Neural cell (in vitro differentiated cells): ENCODE results near the gene DPF3. TPM values are rescaled to one million over a fixed set of nuclear protein-coding genes. Genes with fewer than 3 reads are reported as not detected.

Source experiments
- H2AFZ ChIP-seq: fragments of 200-600, 300-800 bp; sonication (generic), shearing (Covaris generic); 2 replicates; pipeline ENCODE4 v1.6.0; 2014; ENCODE audit warnings: low read depth, mild to moderate bottlenecking, antibody characterized with exemption, low read length, moderate library complexity
- H3F3A ChIP-seq: fragments of 200-600 bp; shearing (Covaris generic); 2 replicates; pipeline ENCODE4 v1.6.1; 2016; ENCODE audit warnings: mild to moderate bottlenecking, moderate library complexity, mixed read lengths, antibody characterized with exemption, low read length; ENCODE audit not compliant: insufficient read depth, poor library complexity, severe bottlenecking
- H3K27ac ChIP-seq: fragments of 200-600, 300-800 bp; sonication (generic), shearing (Covaris generic); 2 replicates; pipeline ENCODE4 v1.5.1; 2014; ENCODE audit warnings: mild to moderate bottlenecking, low read length, moderate library complexity
- H3K27me3 ChIP-seq: fragments of 300-800, 200-600 bp; sonication (generic), shearing (Covaris generic); 2 replicates; pipeline ENCODE4 v1.6.0; 2014; ENCODE audit warnings: mild to moderate bottlenecking, low read depth, low read length, moderate library complexity; ENCODE audit not compliant: insufficient read depth
- H3K36me3 ChIP-seq: fragments of 300-800, 200-600 bp; sonication (generic), shearing (Covaris generic); 2 replicates; pipeline ENCODE4 v1.5.1; 2014; ENCODE audit warnings: mild to moderate bottlenecking, antibody characterized with exemption, low read length, moderate library complexity; ENCODE audit not compliant: insufficient read depth
- H3K4me2 ChIP-seq: fragments of 300-800, 200-600 bp; sonication (generic), shearing (Covaris generic); 2 replicates; pipeline ENCODE4 v1.6.0; 2014; ENCODE audit warnings: mild to moderate bottlenecking, low read length
- H3K4me3 ChIP-seq: fragments of 300-800, 200-600 bp; sonication (generic), shearing (Covaris generic); 2 replicates; pipeline ENCODE4 v1.5.1; 2014; ENCODE audit warnings: mild to moderate bottlenecking, low read length, moderate library complexity
- H3K79me2 ChIP-seq: fragments of 200-600 bp; shearing (Covaris generic); replicated peaks from 2 replicates; pipeline ENCODE4 v1.6.0; 2014; ENCODE audit warnings: mild to moderate bottlenecking, low read length, moderate library complexity; ENCODE audit not compliant: insufficient read depth
- H3K9ac ChIP-seq: fragments of 300-800, 200-600 bp; sonication (generic), shearing (Covaris generic); 2 replicates; pipeline ENCODE4 v1.6.1; 2016; ENCODE audit warnings: mild to moderate bottlenecking, low read length, mixed read lengths
- H3K9me2 ChIP-seq: fragments of 200-600 bp; shearing (Covaris generic); 2 replicates; pipeline ENCODE4 v1.6.1; 2016; ENCODE audit warnings: mild to moderate bottlenecking, low read length, mixed read lengths; ENCODE audit not compliant: insufficient read depth
- H3K9me3 ChIP-seq: fragments of 200-600, 300-800 bp; sonication (generic), shearing (Covaris generic); 2 replicates; pipeline ENCODE4 v1.6.1; 2016; ENCODE audit warnings: mild to moderate bottlenecking, mixed run types, low read length, moderate library complexity, mixed read lengths
- H4K20me1 ChIP-seq: fragments of 200-600 bp; shearing (Covaris generic); 2 replicates; pipeline ENCODE4 v1.6.1; 2016; ENCODE audit warnings: mild to moderate bottlenecking, mixed run types; ENCODE audit not compliant: insufficient read depth
- EP300 ChIP-seq: fragments of 450-650 bp; conservative IDR thresholded peaks from 2 replicates; pipeline ENCODE4 v1.6.1; 2014; ENCODE audit warnings: antibody characterized with exemption, mild to moderate bottlenecking, moderate library complexity; ENCODE audit not compliant: poor library complexity, severe bottlenecking
- EZH2 ChIP-seq: fragments of 200-600, 300-800 bp; shearing (Covaris generic), sonication (generic); IDR thresholded peaks from 2 replicates; pipeline ENCODE4 v1.6.1; 2014; ENCODE audit warnings: antibody characterized with exemption, low read length, borderline replicate concordance, mild to moderate bottlenecking; ENCODE audit not compliant: insufficient read depth, poor library complexity, severe bottlenecking
- MXI1 ChIP-seq: fragments of 450-650 bp; conservative IDR thresholded peaks from 2 replicates; pipeline ENCODE4 v1.6.1; 2014; ENCODE audit warnings: antibody characterized with exemption, mild to moderate bottlenecking; ENCODE audit not compliant: poor library complexity, severe bottlenecking
- POLR2AphosphoS5 ChIP-seq: IDR thresholded peaks from 2 replicates; pipeline ENCODE4 v1.6.1; 2012
- RAD21 ChIP-seq: fragments of 450-650 bp; conservative IDR thresholded peaks from 2 replicates; pipeline ENCODE4 v1.6.1; 2014; ENCODE audit warnings: antibody characterized with exemption, mild to moderate bottlenecking, moderate library complexity
- SMC3 ChIP-seq: fragments of 450-650 bp; conservative IDR thresholded peaks from 2 replicates; pipeline ENCODE4 v1.6.1; 2014; ENCODE audit warnings: antibody characterized with exemption, mild to moderate bottlenecking, moderate library complexity; ENCODE audit not compliant: poor library complexity
- TAF1 ChIP-seq: IDR thresholded peaks from 2 replicates; pipeline ENCODE4 v1.6.1; 2012; ENCODE audit warnings: low read depth
- polyA plus RNA-seq: library from polyadenylated mRNA; depleted of rRNA; stranded (reverse); fragments of >200 nt; gene quantifications from 2 replicates; pipeline ENCODE4 v1.2.3, GENCODE V29; 2014
- TF ChIP-seq, protein P1 (sequence below): IDR thresholded peaks from 2 replicates; pipeline ENCODE4 v1.6.1; 2012; ENCODE audit warnings: borderline replicate concordance
- TF ChIP-seq, protein P2 (sequence below): fragments of 450-650 bp; IDR thresholded peaks from 2 replicates; pipeline ENCODE4 v1.5.1; 2014; ENCODE audit warnings: antibody characterized with exemption, mild to moderate bottlenecking, moderate library complexity; ENCODE audit not compliant: poor library complexity, severe bottlenecking

The DPF3 gene
- polyA plus RNA-seq, 1 donor from 2014 or later = 2.9 TPM

DNA sequence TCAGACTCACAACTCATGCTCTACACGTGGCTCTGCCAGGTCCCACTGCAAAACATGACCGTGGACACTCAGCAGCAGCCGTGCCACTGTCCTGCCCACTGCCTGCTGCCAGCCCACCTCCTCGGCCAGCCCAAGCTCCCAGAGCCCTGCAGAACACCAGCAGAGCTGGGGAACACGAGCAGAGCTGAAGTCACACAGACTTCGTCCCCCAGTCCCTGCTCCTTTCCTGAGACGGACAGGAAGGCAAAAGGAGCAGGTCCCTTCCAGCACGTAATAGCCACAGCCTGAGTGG, 152.1 kb downstream of the DPF3 start:
- no peak overlapping the region for H3K4me2 ChIP-seq
- H3K4me3 ChIP-seq = no peak overlapping the region
- TF ChIP-seq TAF1 = no peak
- H3K27me3 ChIP-seq = no peaks in the 10 kb centered on the region
- no peak overlapping the region for H3K27ac ChIP-seq
- H4K20me1 ChIP-seq = no peaks in the 10 kb centered on the region
- no peak overlapping the region for H2AFZ ChIP-seq
- H3K9me3 ChIP-seq = no peaks in the 10 kb centered on the region
- no peak overlapping the region for H3K9ac ChIP-seq
- H3K36me3 ChIP-seq = no peaks in the 10 kb centered on the region
- no peaks in the 10 kb centered on the region for H3F3A ChIP-seq
- H3K9me2 ChIP-seq = no peaks in the 10 kb centered on the region
- no peaks in the 10 kb centered on the region for H3K79me2 ChIP-seq

DNA sequence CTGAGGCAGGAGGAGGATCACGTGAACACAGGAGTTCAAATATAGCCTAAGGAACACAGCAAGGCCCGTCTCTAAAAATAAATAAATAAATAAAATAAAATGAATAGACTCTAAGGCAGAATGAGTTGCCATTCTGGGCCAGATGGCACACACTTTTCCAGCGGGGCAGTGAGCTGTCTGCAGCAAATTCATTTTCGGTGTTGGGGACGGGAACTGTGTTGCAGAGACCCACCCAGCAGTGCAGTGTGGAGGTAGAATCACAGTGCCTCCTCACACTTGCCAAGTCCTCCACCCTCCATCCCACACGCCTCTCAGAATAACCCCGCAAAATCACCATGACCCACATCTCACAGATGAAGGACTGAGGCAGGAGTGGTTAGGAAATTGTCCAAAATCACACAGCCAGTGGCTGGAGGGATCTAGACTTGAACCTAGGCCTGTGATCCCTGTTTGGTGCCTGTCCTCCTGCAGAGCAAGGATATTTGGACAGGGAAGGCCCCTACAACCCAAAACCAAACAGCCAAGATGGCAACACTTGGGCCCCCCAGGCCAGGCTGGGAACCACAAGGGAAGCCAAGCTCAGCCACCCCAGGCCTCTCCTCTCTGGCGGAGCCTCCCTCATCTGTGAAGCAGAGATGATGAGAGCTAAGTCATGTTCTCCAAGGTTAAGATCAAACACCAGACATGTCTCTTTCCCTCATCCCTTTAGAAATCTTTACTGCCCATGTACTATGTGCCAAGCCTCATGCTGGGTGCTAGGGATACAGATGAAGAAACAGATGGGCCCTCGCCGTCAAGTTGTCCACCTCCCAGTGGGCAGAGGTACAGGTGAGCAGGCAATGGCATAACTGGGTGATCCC, 152.7 kb downstream of the DPF3 start:
- no peaks in the 10 kb centered on the region for H3K27me3 ChIP-seq
- no peak overlapping the region for H3K4me2 ChIP-seq
- H3K9ac ChIP-seq = no peak overlapping the region
- H2AFZ ChIP-seq = no peak overlapping the region
- no peak overlapping the region for H3K4me3 ChIP-seq
- H3K9me3 ChIP-seq = no peaks in the 10 kb centered on the region
- H3K9me2 ChIP-seq = no peaks in the 10 kb centered on the region
- H3K79me2 ChIP-seq = no peaks in the 10 kb centered on the region
- H3F3A ChIP-seq = no peaks in the 10 kb centered on the region
- H3K27ac ChIP-seq = no peak overlapping the region
- no peaks in the 10 kb centered on the region for H3K36me3 ChIP-seq
- TF ChIP-seq, protein P1, sequence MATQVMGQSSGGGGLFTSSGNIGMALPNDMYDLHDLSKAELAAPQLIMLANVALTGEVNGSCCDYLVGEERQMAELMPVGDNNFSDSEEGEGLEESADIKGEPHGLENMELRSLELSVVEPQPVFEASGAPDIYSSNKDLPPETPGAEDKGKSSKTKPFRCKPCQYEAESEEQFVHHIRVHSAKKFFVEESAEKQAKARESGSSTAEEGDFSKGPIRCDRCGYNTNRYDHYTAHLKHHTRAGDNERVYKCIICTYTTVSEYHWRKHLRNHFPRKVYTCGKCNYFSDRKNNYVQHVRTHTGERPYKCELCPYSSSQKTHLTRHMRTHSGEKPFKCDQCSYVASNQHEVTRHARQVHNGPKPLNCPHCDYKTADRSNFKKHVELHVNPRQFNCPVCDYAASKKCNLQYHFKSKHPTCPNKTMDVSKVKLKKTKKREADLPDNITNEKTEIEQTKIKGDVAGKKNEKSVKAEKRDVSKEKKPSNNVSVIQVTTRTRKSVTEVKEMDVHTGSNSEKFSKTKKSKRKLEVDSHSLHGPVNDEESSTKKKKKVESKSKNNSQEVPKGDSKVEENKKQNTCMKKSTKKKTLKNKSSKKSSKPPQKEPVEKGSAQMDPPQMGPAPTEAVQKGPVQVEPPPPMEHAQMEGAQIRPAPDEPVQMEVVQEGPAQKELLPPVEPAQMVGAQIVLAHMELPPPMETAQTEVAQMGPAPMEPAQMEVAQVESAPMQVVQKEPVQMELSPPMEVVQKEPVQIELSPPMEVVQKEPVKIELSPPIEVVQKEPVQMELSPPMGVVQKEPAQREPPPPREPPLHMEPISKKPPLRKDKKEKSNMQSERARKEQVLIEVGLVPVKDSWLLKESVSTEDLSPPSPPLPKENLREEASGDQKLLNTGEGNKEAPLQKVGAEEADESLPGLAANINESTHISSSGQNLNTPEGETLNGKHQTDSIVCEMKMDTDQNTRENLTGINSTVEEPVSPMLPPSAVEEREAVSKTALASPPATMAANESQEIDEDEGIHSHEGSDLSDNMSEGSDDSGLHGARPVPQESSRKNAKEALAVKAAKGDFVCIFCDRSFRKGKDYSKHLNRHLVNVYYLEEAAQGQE = no peak
- TF ChIP-seq SMC3 (no peak), POLR2AphosphoS5 (no peak), EZH2 (no peak), EP300 (no peak), TAF1 (no peak), MXI1 (no peak), RAD21 (no peak)
- TF ChIP-seq, protein P2, sequence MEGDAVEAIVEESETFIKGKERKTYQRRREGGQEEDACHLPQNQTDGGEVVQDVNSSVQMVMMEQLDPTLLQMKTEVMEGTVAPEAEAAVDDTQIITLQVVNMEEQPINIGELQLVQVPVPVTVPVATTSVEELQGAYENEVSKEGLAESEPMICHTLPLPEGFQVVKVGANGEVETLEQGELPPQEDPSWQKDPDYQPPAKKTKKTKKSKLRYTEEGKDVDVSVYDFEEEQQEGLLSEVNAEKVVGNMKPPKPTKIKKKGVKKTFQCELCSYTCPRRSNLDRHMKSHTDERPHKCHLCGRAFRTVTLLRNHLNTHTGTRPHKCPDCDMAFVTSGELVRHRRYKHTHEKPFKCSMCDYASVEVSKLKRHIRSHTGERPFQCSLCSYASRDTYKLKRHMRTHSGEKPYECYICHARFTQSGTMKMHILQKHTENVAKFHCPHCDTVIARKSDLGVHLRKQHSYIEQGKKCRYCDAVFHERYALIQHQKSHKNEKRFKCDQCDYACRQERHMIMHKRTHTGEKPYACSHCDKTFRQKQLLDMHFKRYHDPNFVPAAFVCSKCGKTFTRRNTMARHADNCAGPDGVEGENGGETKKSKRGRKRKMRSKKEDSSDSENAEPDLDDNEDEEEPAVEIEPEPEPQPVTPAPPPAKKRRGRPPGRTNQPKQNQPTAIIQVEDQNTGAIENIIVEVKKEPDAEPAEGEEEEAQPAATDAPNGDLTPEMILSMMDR = no peak
- H4K20me1 ChIP-seq = no peaks in the 10 kb centered on the region
